Measurements from ENCODE around the gene RABGAP1L.
"Not testable (repeated sequence)": the region's sequence is repeated elsewhere in the genome, so short reads cannot be mapped to it uniquely, and the experiment has no call there.

RABGAP1L gene

GRCh38 chr1:174623324-174624035 is 464.2 kb downstream of the RABGAP1L start:
- DNase-seq: no peak

GRCh38 chr1:174626031-174627025 is 467.0 kb downstream of the RABGAP1L start:
- DNase-seq: peak; percentile 82

GRCh38 chr1:174637487-174637886 is 478.2 kb downstream of the RABGAP1L start:
- DNase-seq: no peak

GRCh38 chr1:174639461-174639860 is 480.1 kb downstream of the RABGAP1L start:
- DNase-seq: no peak

GRCh38 chr1:174640783-174641182 is 481.5 kb downstream of the RABGAP1L start:
- no peak for DNase-seq

GRCh38 chr1:174642393-174642792 is 483.1 kb downstream of the RABGAP1L start:
- DNase-seq: no peak

GRCh38 chr1:174643206-174643605 is 483.9 kb downstream of the RABGAP1L start:
- DNase-seq: no peak

GRCh38 chr1:174649572-174649971 is 490.3 kb downstream of the RABGAP1L start:
- DNase-seq: not testable (repeated sequence)

- no peak for DNase-seq
These were observed 493.4 kb downstream of the RABGAP1L start for GRCh38 chr1:174652569-174653280.

GRCh38 chr1:174654560-174654959 is 495.2 kb downstream of the RABGAP1L start:
- no peak for DNase-seq

GRCh38 chr1:174656409-174657059 is 497.2 kb downstream of the RABGAP1L start:
- no peak for DNase-seq

- DNase-seq: no peak
These were observed 498.1 kb downstream of the RABGAP1L start for GRCh38 chr1:174657411-174657810.

GRCh38 chr1:174657893-174658292 is 498.6 kb downstream of the RABGAP1L start:
- DNase-seq: no peak

GRCh38 chr1:174659823-174660222 is 500.5 kb downstream of the RABGAP1L start:
- no peak for DNase-seq

- DNase-seq: no peak
These were observed 501.2 kb downstream of the RABGAP1L start for GRCh38 chr1:174660476-174660875.

- no peak for DNase-seq
These were observed 504.0 kb downstream of the RABGAP1L start for GRCh38 chr1:174663358-174663757.

- no peak for DNase-seq
These were observed 506.9 kb downstream of the RABGAP1L start for GRCh38 chr1:174666248-174666647.

GRCh38 chr1:174671826-174672225 is 512.5 kb downstream of the RABGAP1L start:
- DNase-seq: no peak

- no peak for DNase-seq
These were observed 517.5 kb downstream of the RABGAP1L start for GRCh38 chr1:174676856-174677255.

GRCh38 chr1:174678657-174679056 is 519.3 kb downstream of the RABGAP1L start:
- no peak for DNase-seq

- peak; percentile 9 for DNase-seq
These were observed 520.8 kb downstream of the RABGAP1L start for GRCh38 chr1:174680101-174680500.

GRCh38 chr1:174682419-174683008 is 523.2 kb downstream of the RABGAP1L start:
- no peak for DNase-seq
